Upper lobe of right lung (tissue), 1 donor: ENCODE results near the gene RFTN1. TPM values are rescaled to one million over a fixed set of nuclear protein-coding genes. Genes with fewer than 3 reads are reported as not detected.

ENCODE experiments used
- ATAC-seq: fragments of 200-7000 bp; cut with Tn5 transposase; one replicate; pipeline ENCODE4 v1.9.1; 2020; ENCODE audit warnings: mild to moderate bottlenecking, moderate library complexity
- DNase-seq: peaks from one replicate; pipeline ENCODE4 v3.0.0-alpha.2; 2020
- H3K27ac ChIP-seq: fragments of 200-600 bp; one replicate; pipeline ENCODE4 v1.8.0; 2022
- H3K27me3 ChIP-seq: fragments of 200-600 bp; one replicate; pipeline ENCODE4 v1.8.0; 2022; ENCODE audit warnings: mild to moderate bottlenecking
- H3K36me3 ChIP-seq: fragments of 200-600 bp; one replicate; pipeline ENCODE4 v1.8.0; 2022
- H3K4me1 ChIP-seq: fragments of 200-600 bp; one replicate; pipeline ENCODE4 v1.8.0; 2022
- H3K4me3 ChIP-seq: fragments of 200-600 bp; one replicate; pipeline ENCODE4 v1.8.0; 2022; ENCODE audit warnings: mild to moderate bottlenecking
- H3K9me3 ChIP-seq: fragments of 200-600 bp; one replicate; pipeline ENCODE4 v1.8.0; 2022
- CTCF ChIP-seq: fragments of 200-600 bp; IDR thresholded peaks from one replicate; pipeline ENCODE4 v1.8.0; 2022; ENCODE audit warnings: antibody characterized with exemption
- intact Hi-C: fragments of 100-400 bp; cut with DNase I; formaldehyde crosslinking; loops from one replicate; pipeline ENCODE4 v1.11.0; 2022
- total RNA-seq: library from RNA; stranded (reverse); fragmentation: NEBNext Ultra II Directional; extraction: Animal tissue kit (Norgen Biotek cat#: 25700); gene quantifications from one replicate; pipeline ENCODE4 v1.2.1, GENCODE V29; 2021
- donor health status: DM: no; HTN: yes; CAD: no; lungs with severe emphysema.

RFTN1 gene
- total RNA-seq, 1 donor from 2014 or later: 69.4 TPM

DNA sequence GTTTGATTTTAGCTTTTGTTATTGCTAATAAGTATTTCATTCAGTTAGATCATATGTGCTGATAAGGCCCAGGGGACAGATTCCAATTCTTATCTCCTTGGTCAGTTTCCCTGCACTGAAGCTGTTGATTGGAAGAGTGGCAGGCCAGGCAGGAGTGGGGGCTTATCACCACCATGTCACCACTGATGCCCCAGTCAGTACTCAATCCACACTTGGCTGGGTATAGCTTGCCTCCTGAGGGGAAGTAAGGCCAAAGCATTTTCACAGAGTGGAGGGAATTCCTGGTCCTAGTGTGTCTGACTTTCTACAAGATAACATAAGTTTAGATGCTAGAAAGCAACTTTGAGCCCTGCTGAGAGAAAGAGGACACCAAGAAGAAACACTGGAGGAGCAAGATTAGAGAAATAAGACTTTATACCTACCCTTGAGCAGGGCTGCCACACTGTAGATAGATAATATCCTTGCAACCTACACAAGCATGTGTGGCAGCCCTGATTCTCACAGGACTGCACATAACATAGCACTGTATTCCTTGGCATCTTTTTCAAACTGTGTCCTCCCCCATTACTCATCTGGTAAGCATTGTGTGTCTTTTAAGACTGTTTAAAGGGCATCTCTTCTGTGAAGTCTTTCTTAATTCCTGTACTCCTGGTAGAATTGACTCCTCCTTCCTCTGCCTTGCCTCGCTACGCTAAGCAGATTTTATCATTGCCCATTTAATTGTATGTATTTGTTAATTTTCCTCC is 224.2 kb downstream of the RFTN1 start:
- intact Hi-C loops: loop anchor here (5.0 kb wide), 1 partner anchor 263 kb away; no protein-coding TSS in a partner anchor
- Histone ChIP-seq H3K27ac (no peak overlapping the region), H3K27me3 (no peaks in the 10 kb centered on the region), H3K9me3 (no peaks in the 10 kb centered on the region), H3K4me3 (peak overlapping the region; percentile 25), H3K36me3 (no peaks in the 10 kb centered on the region), H3K4me1 (peaks cover 5% of the 10 kb centered on the region)
- no peak for TF ChIP-seq CTCF
- no peak for ATAC-seq
- no peak for DNase-seq

GRCh38 chr3:16288664-16289063 is 224.8 kb downstream of the RFTN1 start:
- no peaks in the 10 kb centered on the region for H3K9me3 ChIP-seq
- H3K27me3 ChIP-seq: no peaks in the 10 kb centered on the region
- H3K27ac ChIP-seq: peak overlapping the region; percentile 37
- peaks cover 5% of the 10 kb centered on the region for H3K4me1 ChIP-seq
- TF ChIP-seq CTCF: no peak
- peak; percentile 14 for ATAC-seq
- intact Hi-C loops: loop anchor here (5.0 kb wide), 1 partner anchor 264 kb away; no protein-coding TSS in a partner anchor
- H3K4me3 ChIP-seq: peak overlapping the region; percentile 25
- DNase-seq: no peak
- H3K36me3 ChIP-seq: no peaks in the 10 kb centered on the region

DNA sequence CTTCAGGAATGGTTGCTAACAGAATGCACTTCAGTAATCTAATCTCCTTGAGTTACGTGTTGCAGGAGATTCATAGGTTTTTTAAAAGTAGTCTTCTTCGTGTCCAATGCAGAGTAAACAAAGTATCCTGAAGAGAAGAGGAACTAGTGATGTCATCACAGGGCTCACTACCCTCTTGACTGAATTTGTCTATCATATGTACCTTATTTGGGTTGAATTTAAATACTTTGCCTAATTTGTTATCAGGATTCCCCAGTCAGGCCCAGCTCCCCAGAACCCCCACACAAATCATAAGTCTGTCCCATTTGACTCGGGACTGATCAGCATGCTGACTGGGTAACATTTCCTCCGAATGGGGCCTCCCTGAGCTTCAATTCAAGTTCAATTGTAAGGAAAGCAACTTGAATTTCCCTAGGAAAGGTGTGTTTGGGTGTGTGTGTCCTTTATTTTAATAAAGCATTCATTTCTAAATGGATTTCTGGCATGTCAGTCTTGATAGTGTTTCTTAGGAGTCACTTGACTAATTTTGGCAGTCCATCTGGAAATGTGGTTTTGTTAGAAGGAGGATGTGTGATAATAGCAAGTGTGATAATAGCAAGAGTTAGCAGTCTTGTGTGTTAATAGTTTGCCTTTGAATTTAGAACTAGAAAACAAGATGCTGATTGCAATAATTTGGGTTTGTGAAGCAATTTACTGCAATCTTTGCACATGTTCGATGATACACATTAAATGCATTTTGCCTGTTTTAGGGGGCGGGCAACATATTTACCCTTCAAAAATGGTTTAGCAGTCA is 226.6 kb downstream of the RFTN1 start:
- Histone ChIP-seq H3K36me3 (peaks cover 5% of the 10 kb centered on the region), H3K27me3 (no peaks in the 10 kb centered on the region), H3K27ac (peak overlapping the region; percentile 43), H3K4me3 (peak overlapping the region; percentile 25), H3K9me3 (no peaks in the 10 kb centered on the region), H3K4me1 (peaks cover 5% of the 10 kb centered on the region)
- TF ChIP-seq CTCF: no peak
- intact Hi-C loops: loop anchor here (5.0 kb wide), 1 partner anchor 265 kb away; no protein-coding TSS in a partner anchor
- ATAC-seq: no peak
- no peak for DNase-seq

- ATAC-seq: peak; percentile 32
- intact Hi-C loops: loop anchor here (5.0 kb wide), 1 partner anchor 266 kb away; no protein-coding TSS in a partner anchor
- Histone ChIP-seq H3K36me3 (peaks cover 6% of the 10 kb centered on the region), H3K9me3 (no peaks in the 10 kb centered on the region), H3K4me3 (peak overlapping the region; percentile 25), H3K27me3 (no peaks in the 10 kb centered on the region), H3K4me1 (peaks cover 5% of the 10 kb centered on the region), H3K27ac (peak overlapping the region; percentile 52)
- no peak for TF ChIP-seq CTCF
- no peak for DNase-seq
Observed at GRCh38 chr3:16286161-16286560, 227.3 kb downstream of the RFTN1 start.

- TF ChIP-seq CTCF: no peak
- ATAC-seq (no peak), DNase-seq (no peak)
- Histone ChIP-seq H3K4me3 (no peak overlapping the region), H3K4me1 (no peaks in the 10 kb centered on the region), H3K27me3 (no peaks in the 10 kb centered on the region), H3K36me3 (peaks cover 6% of the 10 kb centered on the region), H3K9me3 (no peaks in the 10 kb centered on the region), H3K27ac (no peak overlapping the region)
- intact Hi-C loops: loop anchor here (5.0 kb wide), 1 partner anchor 268 kb away; no protein-coding TSS in a partner anchor
Observed at GRCh38 chr3:16284633-16285032, 228.9 kb downstream of the RFTN1 start.
